H1 (cell line): ENCODE measurements around the gene ZNF133. TPM values are rescaled to one million over a fixed set of nuclear protein-coding genes. Genes with fewer than 3 reads are reported as not detected.

Experiments used
- CTCF ChIA-PET: fragments of 300-600 bp; sonication (Branson Sonifier 250); formaldehyde crosslinking; loops from one replicate; lab custom pipeline; 2021; ENCODE audit not compliant: partially characterized antibody; lab: Charles Lee
- POLR2A ChIA-PET: fragments of 300-600 bp; sonication (Branson Sonifier 250); formaldehyde crosslinking; loops from one replicate; lab custom pipeline; 2021; ENCODE audit warnings: inconsistent platforms; ENCODE audit not compliant: partially characterized antibody; lab: Charles Lee
- DNase-seq, 2 experiments: peaks; one replicate each; pipeline versions ENCODE4 v3.0.0 to v3.0.0-alpha.2; 2010 to 2022; ENCODE audit warnings: low spot score in 2 of 2, low read depth in 1 of 2, mixed read lengths in 1 of 2
- FAIRE-seq: peaks from 2 replicates; lab custom pipeline; 2011; peaks lifted over from hg19 to GRCh38; lab: Jason Lieb, UNC
- H2AFZ ChIP-seq: 2 replicates; pipeline ENCODE4 v1.8.1; 2012; ENCODE audit warnings: low read length, inconsistent platforms
- H2AK5ac ChIP-seq: 2 replicates; pipeline ENCODE4 v1.6.1; 2013; ENCODE audit warnings: low read depth, low read length
- H2BK120ac ChIP-seq: replicated peaks from 2 replicates; pipeline ENCODE3; 2013; ENCODE audit warnings: low read depth, low read length, inconsistent platforms
- H2BK12ac ChIP-seq: 2 replicates; pipeline ENCODE4 v1.6.1; 2013; ENCODE audit warnings: low read depth, low read length
- H2BK15ac ChIP-seq: 2 replicates; pipeline ENCODE4 v1.6.1; 2013; ENCODE audit warnings: low read length
- H2BK20ac ChIP-seq: 2 replicates; pipeline ENCODE4 v1.6.1; 2013; ENCODE audit warnings: low read length
- H2BK5ac ChIP-seq: 2 replicates; pipeline ENCODE4 v1.6.1; 2013; ENCODE audit warnings: low read depth, low read length
- H3K14ac ChIP-seq: 2 replicates; pipeline ENCODE4 v1.6.1; 2013; ENCODE audit warnings: inconsistent platforms; ENCODE audit not compliant: insufficient read length
- H3K18ac ChIP-seq: 2 replicates; pipeline ENCODE4 v1.6.1; 2013; ENCODE audit warnings: low read length; ENCODE audit errors: extremely low read depth
- H3K23ac ChIP-seq: 2 replicates; pipeline ENCODE4 v1.6.1; 2013; ENCODE audit warnings: inconsistent platforms; ENCODE audit not compliant: insufficient read length
- H3K23me2 ChIP-seq: 2 replicates; pipeline ENCODE4 v1.6.1; 2013; ENCODE audit warnings: low read depth, low read length
- H3K27ac ChIP-seq: 2 replicates; pipeline ENCODE4 v1.6.1; 2011; ENCODE audit warnings: low read depth, low read length, inconsistent platforms
- H3K27me3 ChIP-seq, 4 experiments: replicated peaks in 1 of 4; 1 replicate in 1 of 4; 2 replicates in 3 of 4; pipeline versions ENCODE4 v1.6.1 to v1.8.1; 2011 to 2013; ENCODE audit warnings: low read length in 3 of 4, mild to moderate bottlenecking in 3 of 4, inconsistent platforms in 2 of 4, mixed read lengths in 2 of 4, moderate library complexity in 1 of 4; ENCODE audit not compliant: control insufficient read depth in 3 of 4, insufficient read depth in 3 of 4; ENCODE audit errors: extremely low read depth in 1 of 4
- H3K36me3 ChIP-seq, 4 experiments: 2 replicates each; pipeline versions ENCODE4 v1.6.1 to v1.8.1; 2011 to 2013; ENCODE audit warnings: mild to moderate bottlenecking in 4 of 4, low read length in 3 of 4, moderate library complexity in 2 of 4, control low read depth in 1 of 4, inconsistent platforms in 1 of 4; ENCODE audit not compliant: insufficient read depth in 4 of 4, control insufficient read depth in 2 of 4
- H3K4ac ChIP-seq: replicated peaks from 2 replicates; pipeline ENCODE3; 2013; ENCODE audit warnings: low read length, low read depth, mixed read lengths, inconsistent platforms; ENCODE audit not compliant: insufficient read length
- H3K4me1 ChIP-seq, 4 experiments: replicated peaks in 1 of 4; 1 replicate in 1 of 4; 2 replicates in 3 of 4; pipeline versions ENCODE4 v1.6.1 to v1.8.1; 2011 to 2013; ENCODE audit warnings: low read length in 3 of 4, inconsistent platforms in 2 of 4, mixed read lengths in 1 of 4; ENCODE audit not compliant: insufficient read depth in 4 of 4, control insufficient read depth in 3 of 4
- H3K4me2 ChIP-seq, 2 experiments: 2 replicates each; pipeline versions ENCODE4 v1.6.1 to v1.8.1; 2011 to 2013; ENCODE audit warnings: low read depth in 2 of 2, low read length in 2 of 2, control low read depth in 1 of 2, inconsistent platforms in 1 of 2, mild to moderate bottlenecking in 1 of 2; ENCODE audit not compliant: insufficient read depth in 1 of 2
- H3K4me3 ChIP-seq, 4 experiments: fragments of 200-600, 300-600 bp in 1 of 4; sonication (generic), shearing (Covaris generic), sonication (Bioruptor Twin) in 1 of 4; 2 replicates each; pipeline versions ENCODE4 v1.5.1 to v1.8.1; 2011 to 2016; ENCODE audit warnings: low read length in 4 of 4, low read depth in 3 of 4, control low read depth in 2 of 4, inconsistent platforms in 2 of 4, mild to moderate bottlenecking in 2 of 4, mixed read lengths in 1 of 4, moderate library complexity in 1 of 4; ENCODE audit not compliant: insufficient read depth in 2 of 4; ENCODE audit errors: extremely low read depth in 1 of 4
- H3K56ac ChIP-seq: replicated peaks from 2 replicates; pipeline ENCODE3; 2013; ENCODE audit warnings: low read depth, mild to moderate bottlenecking, mixed read lengths, low read length, inconsistent platforms; ENCODE audit not compliant: insufficient read length
- H3K79me1 ChIP-seq: 2 replicates; pipeline ENCODE4 v1.6.1; 2013; ENCODE audit warnings: low read depth, low read length, control low read depth
- H3K79me2 ChIP-seq, 2 experiments: 2 replicates each; pipeline versions ENCODE4 v1.6.1 to v1.8.1; 2012 to 2013; ENCODE audit warnings: low read length in 2 of 2, mild to moderate bottlenecking in 2 of 2, inconsistent platforms in 1 of 2; ENCODE audit not compliant: insufficient read depth in 2 of 2, control insufficient read depth in 1 of 2
- H3K9ac ChIP-seq, 4 experiments: replicated peaks in 1 of 4; 1 replicate in 1 of 4; 2 replicates in 3 of 4; pipeline versions ENCODE4 v1.6.1 to v1.8.1; 2011 to 2013; ENCODE audit warnings: low read depth in 3 of 4, low read length in 3 of 4, control low read depth in 2 of 4, mild to moderate bottlenecking in 2 of 4, moderate library complexity in 2 of 4, inconsistent platforms in 1 of 4; ENCODE audit errors: extremely low read depth in 1 of 4
- H3K9me3 ChIP-seq, 2 experiments: 2 replicates each; pipeline versions ENCODE4 v1.6.1 to v1.8.1; 2012 to 2013; ENCODE audit warnings: mild to moderate bottlenecking in 2 of 2, moderate library complexity in 2 of 2, control low read depth in 1 of 2, inconsistent platforms in 1 of 2, low read depth in 1 of 2, low read length in 1 of 2, mixed read lengths in 1 of 2; ENCODE audit not compliant: insufficient read depth in 2 of 2
- H4K20me1 ChIP-seq, 2 experiments: replicated peaks in 1 of 2; 2 replicates each; pipeline versions ENCODE3 to v1.8.1; 2011 to 2013; ENCODE audit warnings: inconsistent platforms in 2 of 2, low read length in 2 of 2, mild to moderate bottlenecking in 1 of 2; ENCODE audit not compliant: insufficient read depth in 2 of 2, control insufficient read depth in 1 of 2
- H4K5ac ChIP-seq: 2 replicates; pipeline ENCODE4 v1.6.1; 2013; ENCODE audit warnings: low read length, low read depth, mixed read lengths, inconsistent platforms; ENCODE audit not compliant: insufficient read length
- H4K8ac ChIP-seq: 2 replicates; pipeline ENCODE4 v1.8.0; 2013; ENCODE audit warnings: mild to moderate bottlenecking, moderate library complexity, low read length, inconsistent platforms; ENCODE audit not compliant: insufficient read depth; ENCODE audit errors: extremely low read depth
- H4K91ac ChIP-seq: replicated peaks from 2 replicates; pipeline ENCODE3; 2013; ENCODE audit warnings: low read length, mixed read lengths, inconsistent platforms; ENCODE audit not compliant: insufficient read length
- BCL11A ChIP-seq, 2 experiments: IDR thresholded peaks; one replicate each; pipeline ENCODE4 v1.6.1; 2011; ENCODE audit warnings: low read depth in 2 of 2, low read length in 2 of 2, mild to moderate bottlenecking in 2 of 2
- CBX5 ChIP-seq: fragments of 300-800, 300-1000 bp; sonication (generic); IDR thresholded peaks from 2 replicates; pipeline ENCODE4 v1.7.1; 2016; ENCODE audit warnings: antibody characterized with exemption, low read length, low read depth
- EP300 ChIP-seq, 2 experiments: IDR thresholded peaks; 1 replicate in 1 of 2; 2 replicates in 1 of 2; pipeline ENCODE4 v1.6.1; 2011 to 2012; ENCODE audit warnings: low read depth in 2 of 2, low read length in 2 of 2, mild to moderate bottlenecking in 2 of 2, borderline replicate concordance in 1 of 2, inconsistent platforms in 1 of 2, moderate library complexity in 1 of 2
- FOSL1 ChIP-seq: IDR thresholded peaks from 2 replicates; pipeline ENCODE4 v1.6.1; 2011; ENCODE audit warnings: mild to moderate bottlenecking, low read depth, low read length, moderate library complexity; ENCODE audit not compliant: insufficient read depth
- HDAC2 ChIP-seq, 2 experiments: fragments of 300-600 bp in 1 of 2; sonication (generic) in 1 of 2; IDR thresholded peaks; 2 replicates each; pipeline ENCODE4 v1.6.1; 2011 to 2012; ENCODE audit warnings: low read depth in 2 of 2, low read length in 2 of 2, mild to moderate bottlenecking in 2 of 2, moderate library complexity in 2 of 2, borderline replicate concordance in 1 of 2, inconsistent platforms in 1 of 2
- JUN ChIP-seq: IDR thresholded peaks from 2 replicates; pipeline ENCODE4 v1.6.1; 2011; ENCODE audit warnings: low read depth, mild to moderate bottlenecking, improper control_type of control experiment, low read length
- MAX ChIP-seq: IDR thresholded peaks from 2 replicates; pipeline ENCODE4 v1.6.1; 2012; ENCODE audit warnings: inconsistent platforms
- NANOG ChIP-seq: IDR thresholded peaks from 2 replicates; pipeline ENCODE4 v1.6.1; 2011; ENCODE audit warnings: low read length, low read depth, mild to moderate bottlenecking, inconsistent platforms; ENCODE audit not compliant: insufficient read depth, poor library complexity, severe bottlenecking
- POLR2AphosphoS5 ChIP-seq: IDR thresholded peaks from 2 replicates; pipeline ENCODE4 v1.6.1; 2011; ENCODE audit warnings: low read depth, low read length
- POU5F1 ChIP-seq: IDR thresholded peaks from 2 replicates; pipeline ENCODE4 v1.6.1; 2011; ENCODE audit warnings: low read depth, mild to moderate bottlenecking, low read length, moderate library complexity
- RNF2 ChIP-seq: fragments of 200-900, 300-1000 bp; sonication (generic); IDR thresholded peaks from 2 replicates; pipeline ENCODE4 v1.7.1; 2016; ENCODE audit warnings: borderline replicate concordance, low read depth, mild to moderate bottlenecking, antibody characterized with exemption, low read length; ENCODE audit not compliant: poor library complexity, severe bottlenecking; ENCODE audit errors: missing control alignments
- RXRA ChIP-seq: IDR thresholded peaks from 2 replicates; pipeline ENCODE4 v1.6.1; 2011; ENCODE audit warnings: low read depth, mild to moderate bottlenecking, low read length, moderate library complexity; ENCODE audit not compliant: insufficient read depth
- SP1 ChIP-seq: IDR thresholded peaks from 2 replicates; pipeline ENCODE4 v1.6.1; 2011; ENCODE audit warnings: low read depth, low read length
- WGBS, 2 experiments: shearing (Covaris generic) in 1 of 2; methylation state at CpG; one replicate each; pipeline versions ENCODE4 v1.1.6 to v1.1.7; 2013 to 2015; ENCODE audit warnings: low lambda C conversion rate in 2 of 2, mixed read lengths in 2 of 2, inconsistent platforms in 1 of 2, low coverage in 1 of 2, missing lambda C conversion rate in 1 of 2; ENCODE audit not compliant: insufficient replicate concordance in 2 of 2, insufficient coverage in 1 of 2, insufficient read length in 1 of 2; ENCODE audit errors: extremely low coverage in 1 of 2, missing lambda C conversion rate in 1 of 2; 5-methylcytosine and 5-hydroxymethylcytosine counted together
- polyA plus RNA-seq, 7 experiments: library from polyadenylated mRNA; depleted of rRNA in 3 of 7; stranded (reverse) in 5 of 7; unstranded in 2 of 7; fragments of >200 nt in 5 of 7; fragments of 200-250 nt in 2 of 7; gene quantifications; 1 replicate in 5 of 7; 2 replicates in 1 of 7; 4 replicates in 1 of 7; pipeline versions ENCODE4 v1.2.1 to v1.2.3, GENCODE V29; 2011 to 2013; ENCODE audit warnings: missing spikeins in 2 of 7, mixed read lengths in 2 of 7
- total RNA-seq: library from RNA; stranded (reverse); fragmentation: NEBNext Ultra II Directional; extraction: Animal tissue kit (Norgen Biotek cat#: 25700); gene quantifications from 2 replicates; pipeline ENCODE4 v1.2.1, GENCODE V29; 2021

ZNF133 gene
- total and polyA plus RNA-seq, 2 of the 8 experiments (the other 6 are each of a cell fraction or from before 2014, with no cell fraction given), result 12.1 to 15.8 TPM

GRCh38 chr20:18363708-18364107 is 75.4 kb downstream of the ZNF133 start:
- no peak for DNase-seq
- no peak overlapping the region for H3K14ac ChIP-seq
- H4K91ac ChIP-seq, result no peak overlapping the region
- H3K4me1 ChIP-seq, result no peaks in the 10 kb centered on the region
- no peak overlapping the region for H2AK5ac ChIP-seq
- no peak overlapping the region for H3K56ac ChIP-seq
- H2BK12ac ChIP-seq, result no peak overlapping the region
- no peak for FAIRE-seq
- no peak overlapping the region for H2BK5ac ChIP-seq
- H4K20me1 ChIP-seq, result no peaks in the 10 kb centered on the region
- no peaks in the 10 kb centered on the region for H3K79me1 ChIP-seq
- POLR2A ChIA-PET, result no interaction called here
- H3K4ac ChIP-seq, result no peak overlapping the region
- H3K9ac ChIP-seq, result no peak overlapping the region
- H2BK20ac ChIP-seq, result no peak overlapping the region
- no peak overlapping the region for H3K4me2 ChIP-seq
- CTCF ChIA-PET, result interaction anchor here (0.6 to 1.1 kb wide), 2 partner anchors 17 to 196 kb away, joined by 3 read pairs; no protein-coding TSS in a partner anchor
- TF ChIP-seq EP300 (IDR thresholded peaks at IDR 0.05; ENCODE audit: borderline replicate concordance in 1 of 2, low read depth in 2 of 2, low read length in 2 of 2) (no peak), MAX (no peak), RNF2 (no peak), JUN (no peak), CBX5 (no peak), FOSL1 (no peak), POU5F1 (no peak), RXRA (no peak), SP1 (no peak), BCL11A (IDR thresholded peaks at IDR 0.05; ENCODE audit: low read depth in 2 of 2, low read length in 2 of 2) (no peak), HDAC2 (IDR thresholded peaks at IDR 0.05; ENCODE audit: borderline replicate concordance in 1 of 2, low read depth in 2 of 2, low read length in 2 of 2) (no peak), POLR2AphosphoS5 (no peak), NANOG (no peak)
- TF ChIP-seq, all 59 proteins: peak for 0
- no peak overlapping the region for H2AFZ ChIP-seq
- no peaks in the 10 kb centered on the region for H3K36me3 ChIP-seq
- H3K27me3 ChIP-seq, result no peaks in the 10 kb centered on the region
- no peak overlapping the region for H2BK120ac ChIP-seq
- H3K27ac ChIP-seq, result no peak overlapping the region
- no peaks in the 10 kb centered on the region for H3K23me2 ChIP-seq
- no peaks in the 10 kb centered on the region for H3K9me3 ChIP-seq
- no peak overlapping the region for H4K8ac ChIP-seq
- H3K23ac ChIP-seq, result no peak overlapping the region
- no peak overlapping the region for H3K18ac ChIP-seq
- H4K5ac ChIP-seq, result no peak overlapping the region
- no peak overlapping the region for H2BK15ac ChIP-seq
- 98% methylated on average over 2 of the region's 2 CpGs; no CpG with 5 or more reads in 1 of the 2 experiments for WGBS, 2 experiments
- no peak overlapping the region for H3K4me3 ChIP-seq
- H3K79me2 ChIP-seq, result no peaks in the 10 kb centered on the region
